Gastroesophageal sphincter (tissue), 3 donors: Measurements from ENCODE around the gene CDH4.

Experiments
- CTCF ChIP-seq, 4 experiments: fragments of 200-600 bp in 2 of 4; fragments of 450-650 bp in 2 of 4; sonication (generic) in 1 of 4; IDR thresholded peaks; one replicate each; pipeline ENCODE4 v1.5.1; 2017 to 2019; ENCODE audit warnings: antibody characterized with exemption in 4 of 4, mild to moderate bottlenecking in 2 of 4, moderate library complexity in 2 of 4
- EP300 ChIP-seq: sonication (generic); formaldehyde crosslinking; IDR thresholded peaks from one replicate; pipeline ENCODE4 v1.6.1; 2017; ENCODE audit warnings: antibody characterized with exemption, mild to moderate bottlenecking
- POLR2A ChIP-seq, 2 donors: fragments of 450-650 bp; IDR thresholded peaks; one replicate each; pipeline ENCODE4 v1.6.1; 2017; ENCODE audit warnings: antibody characterized with exemption in 2 of 2, mild to moderate bottlenecking in 2 of 2, moderate library complexity in 1 of 2
- POLR2AphosphoS5 ChIP-seq: sonication (generic); formaldehyde crosslinking; IDR thresholded peaks from one replicate; pipeline ENCODE4 v1.6.1; 2017; ENCODE audit warnings: antibody characterized with exemption

GRCh38 chr20:61652146-61652545, 400.1 kb downstream of the CDH4 start:
- no peak for TF ChIP-seq CTCF (IDR thresholded peaks at IDR 0.05)
- TF ChIP-seq POLR2A (IDR thresholded peaks at IDR 0.05) = no peak
- TF ChIP-seq EP300 = no peak
- TF ChIP-seq POLR2AphosphoS5 = no peak
